ENCODE data around the gene LMNA.

DNA sequence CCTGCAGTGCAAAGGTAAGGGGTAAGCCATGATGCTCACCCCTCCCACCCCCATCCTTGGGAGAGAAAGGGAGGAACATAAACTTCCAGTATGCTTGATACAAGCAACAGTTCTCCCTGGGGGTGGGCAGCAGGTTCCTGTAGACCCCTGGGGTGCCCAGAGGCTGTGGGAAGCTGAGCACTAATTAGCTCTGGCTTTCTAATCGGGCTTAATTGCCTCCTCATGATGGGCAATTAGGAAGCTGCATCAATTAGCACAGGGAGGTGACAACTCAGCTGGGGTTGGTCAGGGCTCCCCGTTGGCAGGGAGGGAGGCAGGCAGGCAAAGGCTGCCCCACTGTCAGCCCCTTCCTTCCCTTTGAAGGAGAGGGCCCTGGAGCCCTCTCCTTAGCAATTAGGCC lies 15.7 kb upstream of the LMNA start:
- TF ChIP-seq, protein P1, sequence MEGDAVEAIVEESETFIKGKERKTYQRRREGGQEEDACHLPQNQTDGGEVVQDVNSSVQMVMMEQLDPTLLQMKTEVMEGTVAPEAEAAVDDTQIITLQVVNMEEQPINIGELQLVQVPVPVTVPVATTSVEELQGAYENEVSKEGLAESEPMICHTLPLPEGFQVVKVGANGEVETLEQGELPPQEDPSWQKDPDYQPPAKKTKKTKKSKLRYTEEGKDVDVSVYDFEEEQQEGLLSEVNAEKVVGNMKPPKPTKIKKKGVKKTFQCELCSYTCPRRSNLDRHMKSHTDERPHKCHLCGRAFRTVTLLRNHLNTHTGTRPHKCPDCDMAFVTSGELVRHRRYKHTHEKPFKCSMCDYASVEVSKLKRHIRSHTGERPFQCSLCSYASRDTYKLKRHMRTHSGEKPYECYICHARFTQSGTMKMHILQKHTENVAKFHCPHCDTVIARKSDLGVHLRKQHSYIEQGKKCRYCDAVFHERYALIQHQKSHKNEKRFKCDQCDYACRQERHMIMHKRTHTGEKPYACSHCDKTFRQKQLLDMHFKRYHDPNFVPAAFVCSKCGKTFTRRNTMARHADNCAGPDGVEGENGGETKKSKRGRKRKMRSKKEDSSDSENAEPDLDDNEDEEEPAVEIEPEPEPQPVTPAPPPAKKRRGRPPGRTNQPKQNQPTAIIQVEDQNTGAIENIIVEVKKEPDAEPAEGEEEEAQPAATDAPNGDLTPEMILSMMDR (IDR thresholded peaks at IDR 0.05), result no peak
- TF ChIP-seq EP300 (IDR thresholded peaks at IDR 0.05), result no peak
- no peak for TF ChIP-seq POLR2A (IDR thresholded peaks at IDR 0.05)

Measured in stomach (tissue), 4 donors.